GM18520 (cell line): ENCODE measurements around the gene DEDD2.

Source experiments
- ATAC-seq: cut with Tn5 transposase; IDR thresholded peaks from one replicate; pipeline ENCODE4 v1.9.1; 2021; ENCODE audit not compliant: unreplicated experiment

DEDD2 gene

DNA sequence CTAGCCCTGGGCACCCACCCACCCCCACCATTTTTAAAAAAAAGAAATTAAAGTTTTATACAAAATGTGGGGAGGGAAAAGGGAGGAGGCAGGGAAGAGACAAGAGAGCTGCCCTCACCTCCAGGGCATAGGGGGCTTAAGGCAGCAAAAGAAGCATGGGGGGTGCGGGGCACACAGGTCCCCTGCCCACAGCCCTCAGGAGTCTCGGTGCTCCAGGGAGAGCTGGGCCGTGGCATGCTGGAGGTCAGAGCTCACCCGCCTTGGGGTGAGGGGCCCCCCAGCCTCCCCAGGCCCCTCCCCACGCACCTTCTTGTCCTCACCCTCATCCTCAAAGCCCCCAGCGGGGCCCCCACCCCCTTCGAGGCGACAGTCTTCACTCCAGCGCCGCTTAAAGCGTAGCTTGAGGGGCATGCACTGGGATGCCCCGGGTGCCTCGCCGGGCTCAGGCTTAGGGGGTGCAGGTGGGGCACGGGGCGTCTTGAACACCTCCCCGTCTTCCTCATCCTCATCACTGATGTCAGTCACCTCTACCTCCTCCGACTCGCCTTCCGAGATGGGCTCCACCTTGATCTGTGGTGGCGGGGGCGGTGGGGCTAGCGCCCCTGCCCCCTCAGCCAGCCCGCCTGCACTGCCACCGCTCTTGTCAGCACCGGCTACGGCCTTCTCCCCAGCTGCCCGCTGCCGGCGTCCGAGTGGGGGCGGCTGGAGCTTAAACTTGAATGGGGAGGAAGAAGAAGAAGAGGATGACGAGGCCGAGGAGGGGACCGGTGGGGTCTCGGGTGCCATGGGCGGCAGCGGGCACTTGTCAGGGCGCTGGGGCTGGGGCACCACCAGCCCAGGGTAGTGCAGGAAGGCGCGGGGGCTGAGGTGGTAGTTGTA, 31.0 kb upstream of the DEDD2 start:
- ATAC-seq = no peak

DNA sequence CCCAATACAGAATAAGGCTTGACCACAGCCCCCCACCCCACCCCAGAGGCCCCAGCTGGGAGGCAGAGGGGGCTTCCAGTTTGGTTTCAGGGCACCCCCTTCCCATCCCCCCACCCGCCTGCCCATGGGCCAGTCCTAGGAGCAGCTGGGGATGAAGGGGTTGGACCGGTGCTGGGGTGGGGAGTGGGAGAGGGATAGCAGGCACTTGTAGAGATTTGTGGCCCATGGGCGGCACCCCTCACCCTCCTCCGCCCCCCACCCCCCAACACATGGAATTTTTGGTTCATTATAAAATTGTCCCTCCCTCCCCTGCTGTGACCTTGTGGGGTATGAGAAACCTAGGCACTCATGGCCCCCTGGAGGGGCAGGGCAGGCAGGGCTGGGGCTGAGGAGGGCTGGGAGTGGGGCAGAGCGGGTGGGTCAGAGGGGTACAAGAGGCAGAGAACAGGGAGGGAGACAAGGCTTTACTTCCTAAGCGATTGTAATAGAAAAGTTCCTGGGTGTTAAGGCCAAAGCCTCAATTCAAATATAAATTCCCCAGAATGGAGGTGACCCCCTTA, 30.2 kb upstream of the DEDD2 start:
- ATAC-seq = no peak

DNA sequence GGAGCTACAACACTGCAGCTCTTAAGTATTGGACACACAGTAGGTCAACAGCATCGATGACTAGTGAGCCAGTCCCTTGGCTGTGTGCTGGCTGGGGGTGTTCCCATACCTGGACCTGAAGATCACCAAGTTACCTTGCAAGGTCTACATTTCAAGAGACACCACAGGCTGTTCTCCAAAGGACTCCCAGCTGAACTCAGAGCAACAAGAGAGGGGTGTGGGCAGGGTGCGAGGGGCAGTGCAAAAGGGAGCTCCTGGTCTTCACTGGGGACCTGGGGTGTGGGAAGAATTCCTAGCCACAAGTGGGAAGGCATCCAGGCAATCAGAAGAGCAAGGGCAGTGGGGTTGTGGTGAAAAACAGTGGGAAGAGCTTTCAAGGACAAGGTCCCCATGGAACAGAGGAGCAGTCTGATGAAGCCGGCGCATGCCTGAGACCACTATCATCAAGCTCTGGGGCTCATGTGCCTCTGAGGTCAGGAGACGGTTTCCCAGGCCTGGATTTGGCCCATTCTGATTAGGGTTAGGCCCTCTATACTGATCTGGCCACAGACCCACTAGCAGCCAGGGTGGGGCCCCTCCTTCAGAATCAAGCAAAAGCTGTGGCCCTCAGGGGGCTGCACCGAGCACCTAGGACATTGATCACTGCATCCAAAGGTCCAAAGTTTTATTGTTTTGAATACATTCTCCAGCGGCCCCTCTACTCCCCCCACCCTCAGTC, 29.6 kb upstream of the DEDD2 start:
- no peak for ATAC-seq

DNA sequence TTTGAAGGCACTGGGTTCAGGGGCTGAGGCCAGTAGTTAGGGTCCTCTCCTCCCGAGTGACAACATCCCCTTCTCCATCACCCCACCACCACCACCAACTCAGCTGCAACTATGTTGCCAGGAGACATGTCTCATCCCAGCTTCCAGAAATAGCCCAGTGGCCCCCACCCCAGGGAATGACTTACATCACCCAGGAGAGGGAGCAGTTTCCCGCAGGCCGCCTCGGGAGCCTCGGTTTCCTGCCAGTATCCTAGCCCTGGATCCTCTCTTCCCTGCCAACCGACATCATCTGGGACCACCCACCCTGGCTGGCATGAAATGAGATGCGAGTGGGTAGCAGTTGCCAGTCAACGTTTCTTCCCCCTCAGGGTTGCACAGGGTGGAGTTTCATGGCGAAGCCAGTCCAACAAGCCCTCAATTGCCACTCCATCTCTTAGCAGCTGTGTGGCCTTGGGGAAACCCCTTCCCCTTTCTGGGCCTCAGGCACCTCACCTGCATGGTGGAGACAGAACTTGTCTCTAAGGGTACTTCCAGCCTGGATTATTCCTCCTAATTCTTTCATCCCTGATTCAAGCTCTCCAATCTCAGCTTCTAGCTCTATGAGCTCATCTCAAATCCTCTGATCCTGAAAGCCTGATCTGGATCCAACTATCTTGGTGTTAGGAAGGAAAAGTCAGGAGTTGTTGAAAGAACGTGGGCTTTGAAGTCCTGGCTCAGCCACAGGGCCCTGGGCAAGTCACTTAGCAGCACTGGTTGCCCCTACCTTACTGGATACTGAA, 28.9 kb upstream of the DEDD2 start:
- ATAC-seq = no peak

DNA sequence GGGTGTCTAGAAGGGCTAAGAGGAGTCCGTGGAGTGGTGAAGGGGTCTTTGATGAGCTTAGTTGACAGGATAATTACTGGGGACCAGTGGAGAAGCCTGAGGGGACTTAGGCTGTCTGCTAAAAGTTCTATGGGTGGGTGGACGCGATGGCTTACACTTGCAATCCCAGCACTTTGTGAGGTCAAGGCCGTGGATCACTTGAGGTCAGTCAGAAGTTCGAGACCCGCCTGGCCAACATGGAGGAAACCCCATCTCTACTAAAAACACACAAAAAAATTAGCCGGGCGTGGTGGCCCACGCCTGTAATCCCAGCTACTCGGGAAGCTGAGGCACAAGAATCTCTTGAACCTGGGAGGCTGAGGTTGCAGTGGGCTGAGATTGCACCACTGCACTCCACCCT, 27.8 kb upstream of the DEDD2 start:
- no peak for ATAC-seq

DNA sequence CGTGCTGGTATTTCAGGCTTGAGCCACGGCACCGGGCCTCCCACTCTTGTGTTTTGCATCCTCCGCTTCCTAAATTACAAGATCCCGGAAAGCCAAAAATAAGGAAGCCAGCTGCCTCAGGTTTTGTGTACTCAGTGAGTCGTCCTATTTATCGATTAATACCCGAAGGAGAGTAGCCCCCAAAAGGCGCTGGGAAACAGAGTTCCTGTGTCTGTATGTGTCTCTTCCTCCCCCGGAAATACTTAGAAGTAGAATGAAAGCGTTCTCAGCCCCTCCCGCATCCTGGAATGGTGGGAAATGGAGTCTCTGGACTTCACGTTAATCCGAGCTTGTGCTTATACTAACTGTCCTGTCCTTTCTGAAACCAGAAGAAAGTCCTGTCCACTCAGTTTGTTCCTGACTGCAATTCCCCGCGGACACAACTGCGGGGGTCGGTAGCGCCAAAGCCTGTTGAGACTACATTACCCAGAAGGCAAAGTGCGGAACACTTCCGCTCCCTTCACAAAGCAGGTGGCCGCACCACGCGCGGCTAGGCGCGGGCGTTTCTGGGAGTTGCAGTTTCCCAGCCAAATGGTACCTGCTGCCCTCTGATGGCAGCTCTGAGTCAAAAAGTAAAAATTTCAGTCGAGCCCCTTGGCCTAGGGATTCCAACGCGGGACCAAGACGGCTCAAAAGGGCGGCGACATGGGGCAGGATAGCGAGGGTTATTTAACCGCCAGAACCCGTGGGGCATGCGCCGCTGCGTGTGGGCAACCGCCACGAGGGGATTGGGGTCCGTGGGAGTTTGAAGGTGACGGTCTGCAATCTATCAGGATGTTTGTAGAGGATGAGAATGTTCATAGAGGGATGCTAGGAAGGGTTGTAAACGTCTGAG, 27.1 kb upstream of the DEDD2 start:
- peak; percentile 29 for ATAC-seq

DNA sequence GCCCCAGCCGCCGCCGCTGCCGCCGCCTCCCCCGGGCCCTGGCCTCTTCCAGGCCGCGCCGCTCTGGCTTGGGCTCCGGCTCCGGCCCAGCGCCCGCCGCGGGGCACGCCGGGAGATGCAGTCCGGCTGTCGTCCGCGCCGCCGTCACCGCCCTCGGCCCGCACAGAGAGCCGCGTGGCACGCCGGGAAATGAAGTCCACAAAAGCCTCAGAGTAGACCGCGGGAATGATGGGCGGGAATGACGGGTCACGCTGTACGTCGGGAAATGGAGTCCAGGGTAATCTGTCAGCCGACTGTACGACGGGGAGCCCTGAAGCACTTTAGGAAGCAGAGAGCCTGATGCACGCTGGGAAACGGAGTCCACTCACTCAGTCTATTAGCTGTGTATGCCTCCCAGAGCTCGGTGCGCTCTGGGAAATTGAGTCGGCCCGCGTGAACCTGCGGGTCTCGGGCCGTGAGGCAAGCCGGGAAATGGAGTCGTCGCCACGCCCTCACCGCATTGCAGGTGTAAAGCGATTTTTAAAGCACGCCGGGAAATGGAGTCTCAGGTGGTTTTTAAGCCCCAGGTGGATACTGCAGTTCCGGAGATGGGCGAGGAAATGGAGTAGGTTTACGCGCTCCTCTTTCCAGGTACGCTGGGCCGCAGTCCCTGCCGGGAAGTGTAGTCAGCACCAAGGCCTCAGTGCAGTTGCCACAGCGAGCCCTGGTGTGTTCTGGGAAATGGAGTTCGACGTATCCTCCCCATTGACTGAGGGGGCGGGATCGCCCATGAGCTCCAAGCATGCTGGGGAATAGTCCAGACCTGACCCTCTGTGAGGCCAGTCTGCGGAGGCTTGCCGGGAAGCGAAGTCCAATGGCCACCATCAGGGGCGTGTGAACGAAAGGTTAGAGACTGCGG, 25.3 kb upstream of the DEDD2 start, which contains the start of gene GSK3A:
Gene GSK3A (minus strand): TSS at position 91 of the 898 bp plus-strand sequence. CDS start 137 bp downstream, outside the sequence.
- peak; percentile 52 for ATAC-seq

DNA sequence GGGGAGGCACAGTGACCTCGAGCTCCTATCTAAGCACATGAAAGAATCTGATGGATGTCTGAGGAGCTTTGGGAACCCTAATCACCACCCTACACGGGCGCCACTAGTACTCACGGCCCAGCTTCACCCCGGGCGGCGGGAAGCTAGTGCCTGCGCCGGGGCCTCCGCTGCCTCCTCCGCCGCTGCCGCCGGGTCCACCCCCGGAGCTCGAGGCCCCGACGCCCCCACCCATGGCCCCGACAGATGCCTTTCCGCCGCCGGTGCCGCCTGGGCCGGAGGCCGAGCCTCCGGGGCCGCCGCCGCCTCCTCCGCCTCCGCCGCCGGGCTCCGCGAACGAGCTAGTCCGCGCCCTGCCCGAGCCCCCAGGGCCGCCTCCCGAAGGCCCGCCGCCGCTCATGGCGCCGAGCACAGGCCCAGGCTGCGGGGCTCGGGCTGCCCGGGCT, 24.6 kb upstream of the DEDD2 start:
- ATAC-seq = peak; percentile 1

DNA sequence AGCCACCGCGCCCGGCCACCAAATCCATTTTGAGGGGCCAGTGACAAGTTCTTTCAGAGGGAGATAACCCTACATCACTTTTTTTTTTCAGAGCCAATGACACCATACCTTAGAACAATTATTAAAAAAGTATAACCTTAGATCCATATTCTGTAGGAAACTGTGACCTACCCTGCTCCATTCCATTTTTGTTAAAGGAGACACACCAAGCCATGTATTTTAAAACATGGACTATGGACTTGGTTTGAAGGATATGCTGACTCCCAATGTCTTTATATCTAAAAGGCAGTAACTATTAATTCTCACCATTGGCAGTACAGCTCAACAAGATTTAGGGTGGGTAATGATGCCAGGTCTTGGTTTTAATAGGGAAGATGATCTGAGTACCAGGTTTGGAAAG, 23.8 kb upstream of the DEDD2 start:
- no peak for ATAC-seq

DNA sequence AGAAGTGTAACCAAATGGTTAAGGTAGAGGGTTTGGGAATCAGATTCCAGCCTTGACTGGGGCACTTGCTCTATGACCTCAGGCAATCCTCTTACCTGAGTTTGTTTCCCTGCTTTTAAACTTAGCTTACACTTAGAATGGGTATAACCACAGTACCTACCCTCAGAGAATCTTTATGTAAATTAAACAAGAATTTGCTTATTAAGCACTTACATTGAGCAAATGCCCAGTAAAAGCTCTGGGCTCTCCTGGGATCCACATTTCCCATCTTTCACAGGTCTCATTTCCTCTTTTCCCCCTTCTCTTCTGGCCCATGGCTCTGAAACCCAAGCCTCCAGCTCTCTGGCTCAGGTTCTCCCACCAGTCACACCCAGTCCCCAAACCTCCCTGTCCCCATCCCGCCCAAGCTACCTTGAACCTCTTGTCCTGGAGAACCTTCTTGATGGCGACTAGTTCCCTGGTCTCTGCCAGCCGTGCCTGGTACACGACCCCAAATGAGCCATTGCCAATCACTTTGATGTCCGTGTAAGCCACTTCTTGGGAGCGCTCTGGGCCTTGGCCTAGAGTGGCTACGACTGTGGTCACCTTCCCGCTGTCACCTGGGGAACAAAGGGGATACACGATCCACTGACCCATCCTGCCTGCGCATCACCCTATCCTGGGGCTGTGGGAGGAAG, 22.2 kb upstream of the DEDD2 start:
- ATAC-seq = no peak

DNA sequence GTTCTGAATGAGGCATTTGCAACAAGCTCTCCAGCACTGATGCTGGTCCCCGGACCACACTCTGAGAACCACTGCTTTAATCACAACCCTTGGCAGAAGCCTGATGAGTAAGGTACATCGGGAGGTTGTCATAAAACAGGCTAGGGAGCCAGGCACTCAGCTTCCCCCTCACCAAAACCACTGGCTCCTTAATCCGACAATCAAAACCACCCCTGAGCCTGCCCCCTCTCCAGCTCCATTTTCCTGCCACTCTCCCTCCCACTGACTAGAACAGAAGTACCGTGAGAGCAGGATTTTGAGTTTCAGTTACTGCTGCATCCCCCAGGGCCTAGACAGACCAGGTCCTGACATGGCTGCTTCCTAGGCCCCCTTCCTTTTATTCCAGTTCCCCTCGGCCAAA, 17.7 kb upstream of the DEDD2 start:
- ATAC-seq = no peak

DNA sequence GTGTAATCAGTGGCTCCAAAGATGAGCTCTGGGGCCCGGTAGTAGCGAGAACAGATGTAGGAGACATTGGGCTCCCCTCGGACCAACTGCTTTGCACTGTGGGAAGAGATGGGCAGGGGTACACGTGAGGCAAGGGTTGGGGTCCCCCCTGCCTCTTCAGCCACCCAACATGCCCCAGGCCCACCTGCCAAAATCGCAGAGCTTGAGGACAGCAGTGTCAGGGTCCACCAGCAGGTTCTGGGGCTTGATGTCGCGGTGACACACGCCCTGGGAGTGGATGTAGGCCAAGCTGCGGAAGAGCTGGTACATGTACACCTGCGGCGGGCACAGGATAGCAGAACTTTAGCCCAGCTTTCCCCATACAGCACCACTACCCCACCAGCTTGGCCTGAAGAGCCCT, 16.9 kb upstream of the DEDD2 start:
- no peak for ATAC-seq

DNA sequence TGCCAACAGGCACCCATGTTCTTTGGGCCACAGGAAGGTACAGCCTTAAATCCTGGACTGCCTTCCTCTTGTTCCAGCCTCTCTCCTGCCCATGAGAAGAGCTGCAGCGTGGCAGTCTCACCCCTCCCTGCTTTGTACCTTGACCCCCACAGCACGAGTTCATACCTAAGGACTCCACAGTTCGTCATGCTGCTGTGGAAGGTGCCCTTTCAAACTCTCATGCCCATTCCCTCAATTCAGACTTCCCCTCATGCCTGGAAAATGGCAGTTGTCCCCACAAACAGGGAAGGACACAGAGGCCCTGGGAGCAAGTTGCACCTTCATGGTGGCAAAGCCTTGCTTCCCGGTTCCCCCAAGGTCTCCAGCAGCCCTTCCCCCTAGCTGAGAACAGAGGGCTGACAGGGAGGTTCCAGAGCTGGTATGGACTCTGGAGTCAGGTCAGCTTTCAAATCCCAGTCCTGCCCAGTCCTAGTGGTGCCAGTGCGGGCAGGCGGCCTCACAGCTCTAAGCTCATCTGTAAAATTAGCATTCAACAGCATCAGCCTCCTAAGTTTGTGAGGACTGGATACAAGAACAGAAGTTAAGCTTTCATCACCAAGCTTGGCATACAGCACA, 16.3 kb upstream of the DEDD2 start:
- ATAC-seq = no peak

DNA sequence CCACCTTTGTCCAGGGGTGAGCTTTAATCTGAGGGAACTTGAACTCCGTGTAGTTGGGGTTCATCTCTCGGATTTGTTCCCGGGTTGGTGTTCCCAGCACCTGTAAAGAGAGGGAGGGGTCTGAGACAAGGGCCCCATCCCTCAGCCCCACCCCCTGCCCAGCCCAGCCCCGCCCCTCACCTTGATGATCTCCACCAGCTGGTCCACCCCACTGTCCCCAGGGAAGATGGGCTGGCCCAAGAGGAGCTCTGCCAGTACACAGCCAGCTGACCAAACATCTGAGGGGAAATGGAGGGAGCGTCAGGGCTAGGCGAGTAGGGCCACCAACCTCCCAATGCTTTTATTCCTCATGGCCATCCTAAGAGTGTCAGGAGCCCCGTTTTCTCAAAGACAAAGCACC, 15.6 kb upstream of the DEDD2 start:
- no peak for ATAC-seq

DNA sequence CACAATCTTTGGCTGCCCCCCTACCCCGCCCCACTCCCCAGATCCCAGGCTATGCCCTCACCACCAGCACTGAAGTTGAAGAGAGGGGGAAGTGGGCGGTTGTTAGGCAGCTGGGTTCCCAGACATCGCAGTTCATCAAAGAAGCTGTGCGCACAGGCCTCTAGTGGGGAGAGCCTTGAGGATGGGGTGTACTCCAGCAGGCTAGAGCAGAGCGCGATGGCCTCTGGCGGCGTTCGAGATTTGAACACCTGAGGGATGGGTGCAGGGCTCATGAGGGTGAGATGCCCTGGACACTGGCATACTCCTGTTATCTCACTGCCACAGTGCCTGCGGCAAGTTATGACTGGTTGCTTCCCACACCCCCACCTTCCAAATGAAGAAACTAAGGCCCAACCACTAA, 15.0 kb upstream of the DEDD2 start:
- ATAC-seq = no peak

DNA sequence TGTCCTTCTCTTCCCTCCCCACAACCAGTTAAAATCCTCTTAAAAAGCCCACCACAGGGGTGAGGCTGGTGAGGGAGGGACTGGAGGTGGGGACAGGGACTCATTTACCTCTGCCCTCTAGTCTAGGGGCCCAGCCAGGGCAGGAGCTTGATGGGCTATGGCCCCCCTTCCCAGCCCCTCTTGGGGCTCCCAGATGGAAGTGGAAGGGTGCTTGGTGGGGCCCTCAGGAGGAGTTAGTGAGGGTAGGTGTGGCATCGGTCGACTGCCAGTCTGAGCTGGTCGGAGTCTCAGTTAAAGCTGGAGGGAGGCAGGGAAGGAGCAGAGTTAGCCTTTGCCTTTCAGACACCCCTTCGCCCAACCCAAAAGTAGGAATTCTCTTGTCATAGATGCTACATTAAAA, 13.1 kb upstream of the DEDD2 start:
- no peak for ATAC-seq

DNA sequence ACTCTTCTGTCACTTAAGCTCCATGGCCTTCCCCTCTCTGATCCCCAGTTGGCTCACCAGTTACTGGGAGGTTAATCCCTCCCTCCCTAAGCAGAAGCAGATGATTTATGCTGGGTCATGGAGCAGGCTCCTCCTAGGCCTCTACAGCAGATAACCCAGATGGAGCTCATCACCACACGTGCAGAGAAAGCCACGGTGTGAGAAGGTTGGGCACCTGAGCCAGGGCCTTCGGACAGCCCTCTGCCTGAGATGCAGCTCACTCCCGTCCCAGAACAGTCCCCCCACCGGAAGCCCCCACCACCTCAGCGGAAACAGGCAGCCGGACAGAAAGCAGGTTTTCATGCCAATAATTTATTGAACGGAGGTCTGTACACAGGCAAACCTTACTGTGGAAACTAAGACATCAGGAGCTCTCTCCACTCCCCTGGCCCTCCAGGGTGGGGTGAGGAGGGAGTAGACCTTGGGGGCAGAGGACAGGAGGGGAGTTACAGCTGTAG, 12.4 kb upstream of the DEDD2 start:
- no peak for ATAC-seq

DNA sequence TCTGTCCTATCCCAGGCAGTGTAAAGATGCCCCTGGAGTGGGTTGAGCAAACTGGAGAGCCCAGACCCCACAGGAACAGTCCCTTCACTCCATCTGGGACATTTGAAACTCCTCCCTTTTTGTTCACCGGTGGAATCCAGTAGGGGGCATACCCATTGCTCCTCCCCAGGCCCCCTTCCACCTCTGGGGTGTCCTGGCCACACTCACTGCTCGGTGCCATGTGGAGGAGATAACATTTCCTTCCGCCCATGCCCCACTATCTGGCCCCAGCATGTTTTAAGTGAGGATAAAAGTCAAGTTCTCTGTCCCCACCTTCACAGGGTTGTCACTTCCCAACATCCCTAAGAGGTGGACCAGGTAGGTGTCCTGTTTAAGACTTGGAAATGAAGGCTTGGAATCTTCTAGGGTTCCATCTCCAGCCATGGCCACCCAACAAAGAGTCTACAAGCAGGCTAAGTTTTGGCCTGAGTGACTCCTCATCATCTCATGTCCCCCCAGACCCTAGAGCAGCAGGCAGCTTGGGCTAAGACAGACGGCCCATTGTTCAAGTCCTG, 11.9 kb upstream of the DEDD2 start:
- ATAC-seq = no peak
